GM13976 (cell line): ENCODE data around the gene CR2.
A peak's percentile ranks its signal among the peaks of the same experiment; 100 is the strongest.

Source experiments
- DNase-seq: peaks from one replicate; pipeline ENCODE4 v3.0.0; 2012; ENCODE audit warnings: low spot score
- in situ Hi-C: fragments of 300-500 bp; cut with MboI; formaldehyde crosslinking; loops from one replicate; pipeline ENCODE4 v1.12.0; 2022; ENCODE audit warnings: low sequenced_read_pairs, mixed read lengths, inconsistent platforms; ENCODE audit not compliant: unreplicated experiment
- TF ChIP-seq, protein P1 (sequence below): IDR thresholded peaks from 2 replicates; pipeline ENCODE4 v1.5.1; 2012; ENCODE audit warnings: borderline replicate concordance, mild to moderate bottlenecking; ENCODE audit not compliant: insufficient read depth; ENCODE audit errors: extremely low read depth, missing control alignments, control extremely low read depth

The CR2 gene

DNA sequence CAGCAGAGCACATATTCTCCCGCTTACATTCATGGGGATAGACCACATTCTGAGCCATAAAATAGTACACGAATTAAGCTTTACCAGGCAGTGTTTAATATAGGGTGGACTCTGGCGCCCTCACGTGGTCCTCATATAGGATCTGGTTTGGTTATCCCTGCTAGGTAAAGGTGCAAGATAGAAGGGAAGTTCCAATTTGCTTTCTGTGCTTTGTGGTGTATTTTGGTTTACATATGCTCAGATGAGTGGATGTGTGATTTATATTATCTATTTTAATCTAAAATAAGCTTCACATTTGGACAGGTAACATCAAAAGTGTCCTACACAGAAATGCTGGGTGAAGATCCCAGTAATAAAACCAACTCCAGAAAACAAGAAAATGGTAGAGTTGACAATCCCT is 45.4 kb downstream of the CR2 start:
- DNase-seq = peak; percentile 52
- TF ChIP-seq, protein P1, sequence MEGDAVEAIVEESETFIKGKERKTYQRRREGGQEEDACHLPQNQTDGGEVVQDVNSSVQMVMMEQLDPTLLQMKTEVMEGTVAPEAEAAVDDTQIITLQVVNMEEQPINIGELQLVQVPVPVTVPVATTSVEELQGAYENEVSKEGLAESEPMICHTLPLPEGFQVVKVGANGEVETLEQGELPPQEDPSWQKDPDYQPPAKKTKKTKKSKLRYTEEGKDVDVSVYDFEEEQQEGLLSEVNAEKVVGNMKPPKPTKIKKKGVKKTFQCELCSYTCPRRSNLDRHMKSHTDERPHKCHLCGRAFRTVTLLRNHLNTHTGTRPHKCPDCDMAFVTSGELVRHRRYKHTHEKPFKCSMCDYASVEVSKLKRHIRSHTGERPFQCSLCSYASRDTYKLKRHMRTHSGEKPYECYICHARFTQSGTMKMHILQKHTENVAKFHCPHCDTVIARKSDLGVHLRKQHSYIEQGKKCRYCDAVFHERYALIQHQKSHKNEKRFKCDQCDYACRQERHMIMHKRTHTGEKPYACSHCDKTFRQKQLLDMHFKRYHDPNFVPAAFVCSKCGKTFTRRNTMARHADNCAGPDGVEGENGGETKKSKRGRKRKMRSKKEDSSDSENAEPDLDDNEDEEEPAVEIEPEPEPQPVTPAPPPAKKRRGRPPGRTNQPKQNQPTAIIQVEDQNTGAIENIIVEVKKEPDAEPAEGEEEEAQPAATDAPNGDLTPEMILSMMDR = peak; percentile 67
- in situ Hi-C loops = loop anchor here (5.0 to 25.0 kb wide), 2 partner anchors 92 to 412 kb away; partner anchors contain the start of gene C4BPB

DNA sequence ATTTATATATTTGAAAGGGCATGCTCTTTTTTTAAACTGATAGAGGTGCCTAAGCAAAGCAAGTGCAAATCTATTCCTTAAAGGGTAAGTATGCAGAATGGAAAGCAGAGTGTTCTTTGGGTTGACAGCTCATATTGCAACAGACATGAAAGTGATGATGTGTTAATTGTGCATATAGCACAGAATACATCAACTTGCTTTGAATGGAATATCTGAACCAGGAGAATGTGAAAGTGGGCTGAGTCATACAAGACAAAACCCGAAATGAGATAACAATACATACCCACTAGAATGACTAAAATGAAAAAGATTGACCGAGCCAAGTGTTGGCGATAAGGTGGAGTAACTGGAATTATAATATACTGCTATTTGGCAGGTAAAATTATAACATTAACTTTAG is 46.2 kb downstream of the CR2 start:
- TF ChIP-seq, protein P1 = no peak
- DNase-seq = no peak
- in situ Hi-C loops = no loop called here

- in situ Hi-C loops = no loop called here
- DNase-seq = no peak
- TF ChIP-seq, protein P1 = no peak
Measured at GRCh38 chr1:207501071-207501470, 46.9 kb downstream of the CR2 start.

DNA sequence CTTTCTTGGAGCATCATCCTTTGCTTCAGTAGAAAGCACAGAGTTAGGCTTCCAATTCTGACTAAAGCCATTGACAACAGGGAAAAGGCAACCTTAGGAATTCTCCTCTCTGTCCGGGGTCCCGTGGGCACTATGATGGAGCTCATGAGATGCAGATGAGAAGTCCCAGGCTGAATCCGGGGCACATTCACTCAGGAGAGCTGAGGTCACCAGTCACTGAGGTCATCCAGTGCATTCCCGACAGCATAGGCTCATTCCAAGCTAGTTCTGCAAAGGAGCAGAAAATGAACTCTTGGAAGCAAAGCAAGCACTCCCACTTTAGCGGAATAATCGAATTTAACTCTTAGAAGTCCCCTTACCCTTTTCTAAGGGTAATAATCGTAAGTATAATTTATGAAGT is 48.6 kb downstream of the CR2 start:
- TF ChIP-seq, protein P1 = no peak
- in situ Hi-C loops = no loop called here
- no peak for DNase-seq

- DNase-seq = no peak
Measured at GRCh38 chr1:207503950-207504349, 49.8 kb downstream of the CR2 start.

DNA sequence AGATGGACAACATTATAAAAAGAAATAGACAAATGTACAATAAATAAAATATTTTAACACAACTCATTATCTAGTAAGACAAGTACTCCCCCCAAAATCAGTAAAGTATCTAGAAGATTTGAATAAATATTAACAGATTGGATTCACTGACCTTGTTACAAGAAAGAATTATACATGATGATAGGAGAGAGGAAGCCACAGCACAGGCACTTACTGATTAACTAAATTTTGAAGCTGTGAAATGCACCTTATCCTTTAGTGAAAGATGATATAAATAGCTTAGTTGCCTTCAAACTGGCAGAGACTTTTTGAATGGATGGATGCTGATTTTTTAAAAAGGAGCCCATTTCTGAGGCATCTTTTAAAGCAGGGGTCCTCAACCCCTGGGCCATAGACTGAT is 50.3 kb downstream of the CR2 start:
- TF ChIP-seq, protein P1 = no peak
- DNase-seq = no peak
- in situ Hi-C loops = no loop called here

More at GRCh38 chr1:207503950-207504349, 49.8 kb downstream of the CR2 start:
- TF ChIP-seq, protein P1 = no peak
- in situ Hi-C loops = no loop called here

DNA sequence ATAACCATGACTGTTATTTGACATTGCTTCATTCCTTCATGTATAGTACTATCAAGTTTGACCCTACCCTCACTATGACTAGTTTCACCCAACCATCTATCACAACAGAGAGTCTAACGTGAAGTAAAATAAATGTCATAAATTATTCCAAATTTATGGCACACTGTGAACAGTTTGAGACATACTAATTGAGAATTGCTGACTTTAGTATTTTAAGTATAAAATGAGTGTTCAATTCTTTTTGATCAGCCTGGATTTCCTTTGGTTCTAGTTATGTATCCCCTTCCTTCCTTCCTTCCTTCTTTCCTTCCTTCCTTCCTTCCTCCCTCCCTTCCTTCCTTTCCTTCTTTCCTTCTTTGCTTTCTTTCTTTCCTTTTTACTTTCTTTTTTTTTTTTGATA is 56.3 kb downstream of the CR2 start:
- in situ Hi-C loops = no loop called here
- no peak for DNase-seq
- TF ChIP-seq, protein P1 = no peak
